Raji (cell line): ENCODE results near the gene CDH1.

Source experiments
- POLR2A ChIP-seq: IDR thresholded peaks from 2 replicates; pipeline ENCODE4 v1.6.1; 2011; ENCODE audit warnings: low read depth, low read length, control low read depth; ENCODE audit not compliant: insufficient read depth

CDH1 gene

GRCh38 chr16:68848786-68849185, 111.7 kb downstream of the CDH1 start:
- TF ChIP-seq POLR2A = no peak

GRCh38 chr16:68850481-68850880, 113.4 kb downstream of the CDH1 start:
- TF ChIP-seq POLR2A = no peak

DNA sequence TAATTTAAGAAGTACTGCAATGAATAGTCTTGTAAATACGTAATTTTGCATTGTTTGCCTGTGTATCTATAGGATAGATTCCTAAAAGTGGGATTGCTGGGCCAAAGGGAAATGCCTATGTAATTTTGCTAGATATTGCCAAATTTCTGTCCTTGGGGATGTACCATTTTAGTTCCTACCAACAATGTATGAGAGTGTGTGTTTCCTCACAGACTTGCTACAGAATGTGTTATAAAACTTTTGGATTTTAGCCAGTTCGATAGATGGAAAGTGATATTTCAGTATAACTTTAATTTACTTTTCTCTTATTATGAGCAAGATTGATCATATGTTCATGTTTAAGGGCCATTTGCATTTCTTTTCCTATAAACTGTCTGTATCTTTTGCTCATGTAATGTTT, 114.5 kb downstream of the CDH1 start:
- no peak for TF ChIP-seq POLR2A

GRCh38 chr16:68857479-68857878, 120.4 kb downstream of the CDH1 start:
- TF ChIP-seq POLR2A = no peak

DNA sequence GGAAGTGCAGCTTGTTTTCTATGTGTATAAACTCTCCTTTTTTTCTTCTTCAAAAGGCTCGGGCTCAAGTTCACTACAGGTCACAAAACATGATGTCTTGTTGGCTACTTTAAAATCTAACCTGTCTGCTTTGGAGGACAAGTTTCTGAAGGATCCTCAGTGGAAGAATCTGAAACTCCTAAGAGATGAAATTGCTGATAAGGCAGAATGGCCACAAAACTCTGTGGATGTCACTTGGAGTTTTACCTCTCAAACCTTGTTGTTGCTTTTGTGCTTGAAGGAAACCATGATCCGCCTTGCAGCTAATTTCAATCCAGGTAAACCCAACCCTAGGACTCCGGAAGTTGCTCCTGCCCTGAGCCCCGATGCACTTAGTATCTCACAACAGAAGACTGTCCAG, 122.7 kb downstream of the CDH1 start:
- TF ChIP-seq POLR2A = no peak

- TF ChIP-seq POLR2A = no peak
Measured at GRCh38 chr16:68860978-68861892, 124.1 kb downstream of the CDH1 start.

DNA sequence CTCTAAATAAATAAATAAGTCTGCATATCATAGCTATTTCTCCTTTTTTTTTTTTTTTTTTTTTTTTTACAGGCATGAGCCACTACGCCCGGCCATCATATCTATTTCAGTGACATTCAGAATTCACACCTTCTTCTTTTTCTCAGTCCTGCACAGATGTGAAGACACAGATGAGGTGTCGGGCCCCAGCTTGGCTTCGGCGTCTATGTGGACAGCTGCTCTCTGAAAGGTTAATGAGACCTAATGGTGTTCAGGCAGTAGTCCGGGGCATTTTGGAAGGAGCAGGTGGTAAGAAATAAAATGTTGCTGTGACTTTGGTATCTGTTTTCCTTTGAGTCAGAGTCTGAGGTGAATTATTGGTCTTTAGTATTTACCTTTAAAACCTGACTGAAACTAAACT, 129.8 kb downstream of the CDH1 start:
- no peak for TF ChIP-seq POLR2A

DNA sequence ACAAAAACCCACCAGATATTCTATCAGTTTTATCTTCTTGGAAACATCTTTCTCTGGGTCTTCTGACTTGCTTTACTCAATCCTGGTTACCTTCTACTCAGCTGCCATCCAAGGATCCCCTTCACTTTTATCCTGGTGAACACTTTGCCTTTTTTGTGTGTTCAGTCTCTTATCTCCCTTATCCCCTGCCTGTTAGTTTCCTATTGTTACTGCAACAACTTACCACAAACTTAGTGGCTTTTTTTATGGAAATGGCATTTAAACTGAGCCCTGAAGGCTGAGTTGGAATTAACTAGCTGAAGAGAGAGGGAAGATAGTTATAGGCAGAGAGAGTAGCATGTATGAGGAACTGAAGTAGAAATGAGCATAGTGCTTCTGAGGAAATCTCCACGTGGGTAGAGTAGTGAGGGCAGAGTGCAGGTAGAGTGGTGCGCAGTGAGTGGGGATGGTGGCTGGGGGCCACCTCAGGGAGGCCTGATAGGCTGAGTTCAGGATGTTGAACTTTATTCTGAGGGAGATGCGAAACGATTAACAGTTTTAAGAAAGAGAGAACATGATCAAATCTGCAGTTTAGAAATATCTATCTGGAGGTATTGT, 132.5 kb downstream of the CDH1 start:
- no peak for TF ChIP-seq POLR2A

DNA sequence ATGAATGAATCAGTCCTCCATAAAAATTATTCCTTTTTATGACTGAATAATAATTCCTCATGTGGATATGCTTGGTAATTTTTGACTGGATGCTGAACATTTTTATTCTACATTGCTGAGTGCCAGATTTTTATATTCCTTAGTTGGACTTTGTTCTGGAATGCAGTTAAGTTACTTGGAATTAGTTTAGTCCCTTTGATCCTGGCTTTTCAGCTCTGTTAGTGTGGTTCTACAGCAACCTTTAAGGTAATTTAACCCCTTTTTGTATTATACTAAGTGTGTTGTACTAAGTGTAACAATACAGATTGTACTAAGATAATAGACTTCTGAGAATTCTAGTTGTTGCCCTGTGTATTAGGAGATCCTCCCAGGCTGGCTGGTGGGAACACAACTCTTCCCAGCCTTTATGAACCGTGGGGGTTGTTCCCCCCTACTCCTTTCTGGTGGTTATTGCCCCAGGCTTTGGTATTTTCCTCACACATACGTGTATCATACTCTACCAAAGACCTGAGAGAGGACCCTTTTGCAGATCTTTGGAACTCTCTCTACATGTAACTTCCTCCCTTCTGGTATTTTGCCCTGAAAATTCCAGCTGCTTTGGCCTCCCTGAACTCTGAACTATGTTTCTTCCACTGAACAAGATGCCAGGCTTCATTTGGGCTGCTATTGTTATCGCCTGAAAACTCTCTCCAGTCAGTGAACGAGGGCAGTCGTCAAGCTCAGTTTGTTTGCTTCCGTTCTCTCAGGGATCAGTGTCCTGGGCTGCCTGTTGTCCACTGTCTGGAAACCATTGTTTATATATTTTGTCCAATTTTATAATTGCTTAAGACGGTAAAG, 136.8 kb downstream of the CDH1 start:
- TF ChIP-seq POLR2A = no peak

DNA sequence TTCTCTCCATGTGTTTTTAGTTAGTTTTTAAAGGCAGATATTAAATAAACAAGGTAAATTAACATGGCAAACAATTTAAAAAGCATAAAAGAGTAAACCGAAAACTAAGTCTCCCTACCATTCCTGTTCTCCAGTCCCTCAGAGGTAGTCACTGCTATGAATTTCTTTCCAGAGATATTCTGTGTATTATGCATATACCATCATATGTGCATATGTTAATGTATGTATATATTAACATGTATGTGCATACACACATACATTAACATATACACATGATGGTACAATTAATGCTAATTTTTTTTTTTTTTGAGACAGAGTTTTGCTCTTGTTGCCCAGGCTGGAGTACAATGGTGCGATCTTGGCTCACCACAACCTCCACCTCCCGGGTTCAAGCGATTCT, 138.8 kb downstream of the CDH1 start:
- no peak for TF ChIP-seq POLR2A

GRCh38 chr16:68883685-68884084, 146.6 kb downstream of the CDH1 start:
- TF ChIP-seq POLR2A = no peak

- TF ChIP-seq POLR2A = no peak
Measured at GRCh38 chr16:68884401-68884800, 147.3 kb downstream of the CDH1 start.
